Mucosa of descending colon (tissue), 3 donors: ENCODE data around the gene TSHZ2. TPM values are rescaled to one million over a fixed set of nuclear protein-coding genes. Genes with fewer than 3 reads are reported as not detected.

Source experiments
- ATAC-seq: fragments of 200-7000 bp; cut with Tn5 transposase; one replicate; pipeline ENCODE4 v1.9.1; 2020; ENCODE audit warnings: mild to moderate bottlenecking, moderate library complexity
- DNase-seq, 3 donors: peaks; one replicate each; pipeline ENCODE4 v3.0.0-alpha.2; 2020
- H3K36me3 ChIP-seq: fragments of 200-600 bp; one replicate; pipeline ENCODE4 v1.8.0; 2021; ENCODE audit warnings: low read depth, mild to moderate bottlenecking
- H3K4me1 ChIP-seq: fragments of 200-600 bp; one replicate; pipeline ENCODE4 v1.8.0; 2021; ENCODE audit warnings: low read depth, mild to moderate bottlenecking
- H3K4me3 ChIP-seq: fragments of 200-600 bp; one replicate; pipeline ENCODE4 v1.8.0; 2021; ENCODE audit warnings: mild to moderate bottlenecking
- H3K9me3 ChIP-seq: fragments of 200-600 bp; one replicate; pipeline ENCODE4 v1.8.0; 2021; ENCODE audit warnings: mild to moderate bottlenecking
- intact Hi-C, 2 donors: fragments of 100-400 bp; cut with DNase I in 1 of 2; cut with micrococcal nuclease in 1 of 2; formaldehyde crosslinking; loops; one replicate each; pipeline versions ENCODE4 v1.11.0 to v1.11.1; 2022; cut with DNase I, micrococcal nuclease
- total RNA-seq, 3 donors: library from RNA; stranded (reverse); fragmentation: NEBNext Ultra II Directional in 2 of 3; extraction: Animal tissue kit (Norgen Biotek cat#: 25700) in 2 of 3; gene quantifications; one replicate each; pipeline versions ENCODE4 v1.2.1 to v1.2.4, GENCODE V29; 2021 to 2023
- TF ChIP-seq, protein P1 (sequence below): fragments of 200-600 bp; IDR thresholded peaks from one replicate; pipeline ENCODE4 v1.8.0; 2022; ENCODE audit warnings: antibody characterized with exemption, mild to moderate bottlenecking
- donor health status: DM: no; HTN: no; CAD: no; lungs with moderate emphysema.
- donor health status: DM: no; HTN: no; CAD: no.
- donor health status: DM: no; HTN: yes; CAD: no.

The TSHZ2 gene
- total RNA-seq, 3 donors from 2014 or later, result 1.9 to 17.8 (median 3.6) TPM

DNA sequence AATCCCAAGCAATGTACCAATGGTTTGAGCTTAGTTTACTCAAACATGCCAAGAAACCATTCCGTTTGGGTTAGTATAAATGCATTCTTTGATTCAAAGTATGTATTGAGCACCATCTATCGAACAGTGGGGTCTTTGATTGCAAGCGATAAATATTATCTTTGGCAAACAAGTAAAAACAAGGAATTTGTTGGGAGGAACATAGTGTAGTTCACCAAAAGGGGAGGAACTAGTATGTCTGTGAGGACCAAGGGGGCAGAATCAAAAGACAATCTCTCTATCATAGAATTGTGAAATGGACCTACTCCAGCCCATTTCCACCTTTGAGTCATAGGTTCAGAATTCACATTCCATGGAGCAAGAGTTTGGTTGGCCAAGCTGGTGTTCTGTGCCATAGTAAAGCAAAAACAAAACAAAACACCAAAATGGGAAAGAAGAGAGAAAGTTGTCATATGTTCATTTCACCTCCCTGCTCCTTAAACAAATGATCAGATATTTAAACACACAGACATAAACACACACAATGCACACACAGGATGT is 266.0 kb downstream of the TSHZ2 start:
- Histone ChIP-seq H3K4me3 (no peak overlapping the region), H3K4me1 (no peaks in the 10 kb centered on the region), H3K36me3 (no peaks in the 10 kb centered on the region), H3K9me3 (no peaks in the 10 kb centered on the region)
- no peak for DNase-seq
- intact Hi-C loops, result no loop called here
- TF ChIP-seq, protein P1, sequence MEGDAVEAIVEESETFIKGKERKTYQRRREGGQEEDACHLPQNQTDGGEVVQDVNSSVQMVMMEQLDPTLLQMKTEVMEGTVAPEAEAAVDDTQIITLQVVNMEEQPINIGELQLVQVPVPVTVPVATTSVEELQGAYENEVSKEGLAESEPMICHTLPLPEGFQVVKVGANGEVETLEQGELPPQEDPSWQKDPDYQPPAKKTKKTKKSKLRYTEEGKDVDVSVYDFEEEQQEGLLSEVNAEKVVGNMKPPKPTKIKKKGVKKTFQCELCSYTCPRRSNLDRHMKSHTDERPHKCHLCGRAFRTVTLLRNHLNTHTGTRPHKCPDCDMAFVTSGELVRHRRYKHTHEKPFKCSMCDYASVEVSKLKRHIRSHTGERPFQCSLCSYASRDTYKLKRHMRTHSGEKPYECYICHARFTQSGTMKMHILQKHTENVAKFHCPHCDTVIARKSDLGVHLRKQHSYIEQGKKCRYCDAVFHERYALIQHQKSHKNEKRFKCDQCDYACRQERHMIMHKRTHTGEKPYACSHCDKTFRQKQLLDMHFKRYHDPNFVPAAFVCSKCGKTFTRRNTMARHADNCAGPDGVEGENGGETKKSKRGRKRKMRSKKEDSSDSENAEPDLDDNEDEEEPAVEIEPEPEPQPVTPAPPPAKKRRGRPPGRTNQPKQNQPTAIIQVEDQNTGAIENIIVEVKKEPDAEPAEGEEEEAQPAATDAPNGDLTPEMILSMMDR, result no peak
- ATAC-seq, result no peak

DNA sequence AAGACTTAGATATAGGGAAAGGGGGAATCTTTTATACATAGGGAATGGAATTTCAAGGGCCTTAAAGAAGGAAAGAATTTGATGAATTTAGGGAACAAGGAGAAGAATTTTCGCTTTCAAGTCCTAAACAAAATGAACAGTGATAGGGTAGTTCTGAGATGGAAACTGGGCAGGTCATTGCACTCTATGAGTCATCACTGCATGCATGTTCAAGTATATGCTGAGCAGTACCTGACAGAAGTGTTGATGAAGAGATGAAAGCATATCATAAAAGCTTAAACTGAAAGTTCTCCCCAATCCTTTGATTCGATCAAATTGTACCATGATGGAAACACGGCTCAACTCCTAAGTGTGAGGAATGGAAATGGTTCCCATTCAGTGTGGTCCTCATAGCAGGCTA is 271.0 kb downstream of the TSHZ2 start:
- H3K9me3 ChIP-seq, result no peaks in the 10 kb centered on the region
- TF ChIP-seq, protein P1, result no peak
- H3K4me3 ChIP-seq, result no peak overlapping the region
- no peaks in the 10 kb centered on the region for H3K4me1 ChIP-seq
- H3K36me3 ChIP-seq, result no peaks in the 10 kb centered on the region
- DNase-seq (no peak), ATAC-seq (no peak)
- intact Hi-C loops, result no loop called here

DNA sequence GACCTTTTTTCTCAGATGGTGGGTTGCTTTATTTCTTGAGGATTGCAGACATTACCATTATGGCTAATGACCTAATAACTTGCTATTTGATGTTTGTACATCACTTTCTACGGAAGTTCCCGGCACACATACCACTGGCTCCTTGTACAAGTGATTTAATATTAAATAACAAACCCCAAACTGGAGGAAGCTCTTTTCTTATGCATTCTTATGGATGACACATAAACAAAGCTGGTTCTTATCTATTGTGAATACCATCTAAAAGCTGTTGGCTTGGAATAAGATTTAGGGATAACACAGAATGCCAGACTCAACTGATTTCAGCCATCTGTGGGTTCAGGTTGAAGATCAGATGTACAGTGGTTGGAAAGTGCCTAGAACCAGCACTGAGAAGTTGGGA is 272.6 kb downstream of the TSHZ2 start:
- intact Hi-C loops, result no loop called here
- H3K4me3 ChIP-seq, result no peak overlapping the region
- TF ChIP-seq, protein P1, result no peak
- H3K4me1 ChIP-seq, result no peaks in the 10 kb centered on the region
- DNase-seq, result no peak
- H3K36me3 ChIP-seq, result no peaks in the 10 kb centered on the region
- no peak for ATAC-seq
- H3K9me3 ChIP-seq, result no peaks in the 10 kb centered on the region

DNA sequence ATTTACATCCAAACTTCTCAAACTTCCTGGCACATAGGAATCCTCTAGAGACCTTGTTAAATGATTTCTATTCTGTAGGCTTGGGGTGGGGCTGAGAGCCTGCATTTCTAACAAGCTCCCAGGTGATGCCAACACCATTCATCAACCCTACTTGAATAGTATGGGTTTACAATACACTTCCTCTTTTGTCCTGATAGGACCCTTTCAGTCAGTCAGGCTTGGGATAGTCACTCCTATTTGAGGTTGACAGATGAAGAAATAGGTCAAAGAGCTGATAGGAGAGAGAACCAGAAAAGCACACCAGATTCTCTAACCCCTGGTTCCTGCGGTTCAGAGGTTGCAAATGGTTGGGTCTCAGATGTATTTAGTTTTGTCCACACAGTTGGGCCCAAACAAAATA is 273.4 kb downstream of the TSHZ2 start:
- ATAC-seq, result no peak

DNA sequence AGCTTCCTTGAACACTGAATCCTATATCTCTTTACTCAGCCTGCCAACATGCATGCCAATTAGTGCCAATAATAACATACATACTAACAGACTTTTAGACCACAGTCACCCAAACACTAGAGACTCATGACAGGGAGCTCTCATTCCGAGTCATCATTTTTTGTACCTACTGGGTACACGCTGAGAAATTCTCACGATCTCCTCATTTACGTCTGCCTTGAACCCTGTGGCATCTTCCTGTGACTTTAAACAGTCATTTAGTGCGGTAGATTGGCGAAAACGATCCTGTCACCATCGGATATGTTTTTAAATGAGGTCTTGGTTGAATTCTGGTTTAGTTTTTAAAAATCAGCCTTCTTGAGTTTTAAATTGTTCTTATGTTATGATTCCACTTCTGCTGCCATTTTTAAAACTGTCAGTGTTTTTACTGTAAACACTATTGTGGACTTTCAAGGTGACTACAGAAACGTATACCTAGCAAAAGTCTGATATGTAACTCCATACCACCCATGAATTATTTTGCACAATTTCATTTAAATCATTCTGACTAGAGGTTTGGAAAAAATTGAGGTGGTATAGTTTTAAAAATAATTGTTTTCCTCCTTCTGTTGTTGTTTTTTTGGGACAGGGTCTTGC is 275.4 kb downstream of the TSHZ2 start:
- intact Hi-C loops, result no loop called here
- Histone ChIP-seq H3K36me3 (no peaks in the 10 kb centered on the region), H3K4me3 (no peak overlapping the region), H3K9me3 (no peaks in the 10 kb centered on the region), H3K4me1 (no peaks in the 10 kb centered on the region)
- TF ChIP-seq, protein P1, result no peak
- ATAC-seq (no peak), DNase-seq (no peak)

More for the DNA sequence above, 273.4 kb downstream of the TSHZ2 start:
- no peaks in the 10 kb centered on the region for H3K36me3 ChIP-seq
- H3K9me3 ChIP-seq, result no peaks in the 10 kb centered on the region
- no peak overlapping the region for H3K4me3 ChIP-seq
- no peak for DNase-seq
- TF ChIP-seq, protein P1, result no peak
- no peaks in the 10 kb centered on the region for H3K4me1 ChIP-seq
- intact Hi-C loops, result no loop called here
